Neural crest cell (in vitro differentiated cells): Measurements from ENCODE around the gene L1TD1. TPM values are rescaled to one million over a fixed set of nuclear protein-coding genes. Genes with fewer than 3 reads are reported as not detected.

Source experiments
- DNase-seq: peaks from one replicate; pipeline ENCODE4 v3.0.0; 2021; ENCODE audit warnings: low read depth, mixed read lengths, low spot score
- H3K27ac Mint-ChIP-seq: one replicate; pipeline ENCODE4 v1.8.0; 2021; ENCODE audit warnings: mild to moderate bottlenecking, mixed read lengths; ENCODE audit not compliant: unreplicated experiment
- H3K27me3 Mint-ChIP-seq: 2 replicates; pipeline ENCODE4 v1.8.0; 2021; ENCODE audit warnings: low read depth, mild to moderate bottlenecking, mixed read lengths
- H3K36me3 Mint-ChIP-seq: 2 replicates; pipeline ENCODE4 v1.8.0; 2021; ENCODE audit warnings: low read depth, mild to moderate bottlenecking, mixed read lengths
- H3K4me1 Mint-ChIP-seq: 2 replicates; pipeline ENCODE4 v1.8.0; 2021; ENCODE audit warnings: mixed read lengths
- H3K4me3 Mint-ChIP-seq: one replicate; pipeline ENCODE4 v1.8.0; 2021; ENCODE audit warnings: mild to moderate bottlenecking, mixed read lengths
- H3K9me3 Mint-ChIP-seq: 2 replicates; pipeline ENCODE4 v1.8.0; 2021; ENCODE audit warnings: mixed read lengths
- total RNA-seq: library from RNA; stranded (reverse); gene quantifications from 2 replicates; pipeline ENCODE4 v1.2.1, GENCODE V29; 2021
- TF ChIP-seq, protein P1 (sequence below): fragments of 200-600 bp; sonication (generic); conservative IDR thresholded peaks from 2 replicates; pipeline ENCODE4 v1.5.0; 2021; ENCODE audit warnings: antibody characterized with exemption, mild to moderate bottlenecking

The L1TD1 gene
- total RNA-seq, 1 donor from 2014 or later = 10.1 TPM

DNA sequence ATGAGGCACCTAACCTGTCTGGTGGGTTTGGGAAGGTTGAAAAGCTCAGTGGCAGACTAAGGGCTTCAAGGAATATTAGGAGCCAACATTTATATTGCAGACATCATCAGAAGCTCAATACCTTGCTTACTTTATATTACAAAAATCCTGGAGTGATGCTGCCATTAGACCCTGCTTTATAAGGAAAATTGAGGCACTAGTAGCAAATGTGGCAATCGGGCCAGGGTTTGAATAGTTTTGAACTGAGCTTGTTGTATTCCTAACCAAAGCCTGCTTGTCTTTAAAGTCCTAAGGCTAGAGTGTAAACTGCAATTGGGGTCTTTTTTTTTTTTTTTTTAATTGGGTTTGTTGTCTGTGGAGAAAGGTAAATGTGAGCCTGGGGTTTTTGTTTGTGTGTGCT lies 14.3 kb downstream of the L1TD1 start:
- no peaks in the 10 kb centered on the region for H3K27me3 Mint-ChIP-seq
- DNase-seq = no peak
- H3K4me3 Mint-ChIP-seq = no peak overlapping the region
- TF ChIP-seq, protein P1, sequence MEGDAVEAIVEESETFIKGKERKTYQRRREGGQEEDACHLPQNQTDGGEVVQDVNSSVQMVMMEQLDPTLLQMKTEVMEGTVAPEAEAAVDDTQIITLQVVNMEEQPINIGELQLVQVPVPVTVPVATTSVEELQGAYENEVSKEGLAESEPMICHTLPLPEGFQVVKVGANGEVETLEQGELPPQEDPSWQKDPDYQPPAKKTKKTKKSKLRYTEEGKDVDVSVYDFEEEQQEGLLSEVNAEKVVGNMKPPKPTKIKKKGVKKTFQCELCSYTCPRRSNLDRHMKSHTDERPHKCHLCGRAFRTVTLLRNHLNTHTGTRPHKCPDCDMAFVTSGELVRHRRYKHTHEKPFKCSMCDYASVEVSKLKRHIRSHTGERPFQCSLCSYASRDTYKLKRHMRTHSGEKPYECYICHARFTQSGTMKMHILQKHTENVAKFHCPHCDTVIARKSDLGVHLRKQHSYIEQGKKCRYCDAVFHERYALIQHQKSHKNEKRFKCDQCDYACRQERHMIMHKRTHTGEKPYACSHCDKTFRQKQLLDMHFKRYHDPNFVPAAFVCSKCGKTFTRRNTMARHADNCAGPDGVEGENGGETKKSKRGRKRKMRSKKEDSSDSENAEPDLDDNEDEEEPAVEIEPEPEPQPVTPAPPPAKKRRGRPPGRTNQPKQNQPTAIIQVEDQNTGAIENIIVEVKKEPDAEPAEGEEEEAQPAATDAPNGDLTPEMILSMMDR = no peak
- peaks cover 20% of the 10 kb centered on the region for H3K9me3 Mint-ChIP-seq
- no peak overlapping the region for H3K27ac Mint-ChIP-seq
- peaks cover 55% of the 10 kb centered on the region for H3K36me3 Mint-ChIP-seq
- H3K4me1 Mint-ChIP-seq = no peaks in the 10 kb centered on the region

DNA sequence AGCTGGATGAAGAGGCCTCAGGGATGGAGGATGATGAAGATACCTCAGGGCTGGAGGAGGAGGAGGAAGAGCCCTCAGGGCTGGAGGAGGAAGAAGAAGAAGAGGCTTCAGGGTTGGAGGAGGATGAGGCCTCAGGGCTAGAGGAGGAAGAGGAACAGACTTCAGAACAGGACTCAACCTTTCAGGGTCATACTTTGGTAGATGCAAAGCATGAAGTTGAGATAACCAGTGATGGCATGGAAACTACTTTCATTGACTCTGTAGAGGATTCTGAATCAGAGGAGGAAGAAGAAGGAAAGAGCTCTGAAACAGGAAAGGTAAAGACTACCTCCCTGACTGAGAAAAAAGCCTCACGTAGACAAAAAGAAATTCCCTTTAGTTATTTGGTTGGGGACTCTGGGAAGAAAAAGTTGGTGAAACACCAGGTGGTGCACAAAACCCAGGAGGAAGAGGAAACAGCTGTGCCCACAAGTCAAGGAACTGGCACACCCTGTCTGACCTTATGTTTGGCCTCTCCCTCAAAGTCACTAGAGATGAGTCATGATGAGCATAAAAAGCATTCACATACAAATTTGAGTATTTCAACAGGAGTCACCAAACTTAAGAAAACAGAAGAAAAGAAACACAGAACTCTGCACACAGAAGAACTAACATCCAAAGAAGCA lies 15.4 kb downstream of the L1TD1 start:
- TF ChIP-seq, protein P1 = no peak
- Mint-ChIP-seq H3K4me3 (no peak overlapping the region), H3K4me1 (no peaks in the 10 kb centered on the region), H3K9me3 (peaks cover 22% of the 10 kb centered on the region), H3K27ac (no peak overlapping the region), H3K27me3 (no peaks in the 10 kb centered on the region), H3K36me3 (peaks cover 53% of the 10 kb centered on the region)
- no peak for DNase-seq

DNA sequence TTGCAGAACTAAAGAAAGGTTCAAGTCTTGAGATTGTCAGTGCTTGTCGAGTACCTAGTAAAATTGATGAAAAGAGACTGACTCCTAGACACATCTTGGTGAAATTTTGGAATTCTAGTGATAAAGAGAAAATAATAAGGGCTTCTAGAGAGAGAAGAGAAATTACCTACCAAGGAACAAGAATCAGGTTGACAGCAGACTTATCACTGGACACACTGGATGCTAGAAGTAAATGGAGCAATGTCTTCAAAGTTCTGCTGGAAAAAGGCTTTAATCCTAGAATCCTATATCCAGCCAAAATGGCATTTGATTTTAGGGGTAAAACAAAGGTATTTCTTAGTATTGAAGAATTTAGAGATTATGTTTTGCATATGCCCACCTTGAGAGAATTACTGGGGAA lies 16.3 kb downstream of the L1TD1 start:
- no peak overlapping the region for H3K4me3 Mint-ChIP-seq
- no peak overlapping the region for H3K27ac Mint-ChIP-seq
- no peaks in the 10 kb centered on the region for H3K27me3 Mint-ChIP-seq
- H3K4me1 Mint-ChIP-seq = no peaks in the 10 kb centered on the region
- DNase-seq = no peak
- H3K36me3 Mint-ChIP-seq = peaks cover 50% of the 10 kb centered on the region
- TF ChIP-seq, protein P1 = no peak
- H3K9me3 Mint-ChIP-seq = peaks cover 22% of the 10 kb centered on the region

DNA sequence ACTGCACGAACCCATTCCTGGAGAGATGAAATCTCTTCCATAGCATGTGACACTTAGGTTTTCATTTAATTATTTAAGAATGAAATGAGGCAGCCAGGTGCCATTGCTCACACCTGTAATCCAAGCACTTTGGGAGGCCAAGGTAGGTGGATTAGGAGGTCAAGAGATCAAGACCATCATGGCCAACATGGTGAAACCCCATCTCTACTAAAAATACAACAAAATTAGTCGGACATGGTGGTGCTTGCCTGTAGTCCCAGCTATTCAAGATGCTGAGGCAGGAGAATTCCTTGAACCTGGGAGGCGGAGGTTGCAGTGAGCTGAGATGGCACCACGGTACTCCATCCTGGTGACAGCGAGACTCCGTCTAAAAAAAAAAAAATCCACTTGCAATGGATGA lies 17.8 kb downstream of the L1TD1 start:
- TF ChIP-seq, protein P1 = no peak
- DNase-seq = no peak
- Mint-ChIP-seq H3K4me1 (no peaks in the 10 kb centered on the region), H3K9me3 (peaks cover 22% of the 10 kb centered on the region), H3K36me3 (peaks cover 41% of the 10 kb centered on the region), H3K4me3 (no peak overlapping the region), H3K27me3 (no peaks in the 10 kb centered on the region), H3K27ac (no peak overlapping the region)

DNA sequence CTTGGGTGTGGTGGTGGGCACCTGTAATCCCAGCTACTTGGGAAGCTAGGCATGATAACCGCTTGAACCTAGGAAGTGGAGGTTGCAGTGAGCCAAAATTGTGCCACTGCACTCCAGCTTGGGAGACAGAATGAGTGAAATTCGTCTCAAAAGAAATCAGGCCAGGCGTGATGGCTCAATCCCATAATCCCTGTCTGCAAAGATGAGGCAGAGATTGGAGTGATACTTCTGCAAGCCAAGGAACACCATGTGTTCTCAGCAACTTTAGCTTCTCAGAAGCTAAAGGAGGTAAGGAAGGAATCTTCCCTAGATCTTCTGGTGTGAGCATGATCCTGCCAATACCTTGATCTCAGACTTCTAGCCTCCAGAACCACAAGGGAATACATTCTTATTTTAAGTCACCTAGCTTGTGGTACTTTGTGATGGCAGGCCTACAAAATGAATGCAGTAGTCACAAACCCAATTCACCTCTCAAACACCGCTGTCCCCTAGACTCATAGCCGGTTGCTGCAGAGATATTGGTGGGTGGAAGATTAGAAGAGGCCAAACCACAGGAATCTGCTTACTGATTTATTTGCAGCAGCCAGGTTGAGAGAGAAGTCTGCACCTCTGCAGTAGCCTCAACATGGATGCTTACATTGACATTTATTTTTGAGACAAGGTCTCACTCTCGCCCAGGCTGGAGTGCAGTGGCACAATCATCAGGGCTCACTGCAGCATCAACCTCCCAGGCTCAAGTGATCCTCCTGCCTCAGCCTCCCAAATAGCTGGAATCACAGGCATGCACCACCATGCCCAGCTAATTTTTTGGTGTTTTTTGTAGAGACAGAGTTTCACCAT lies 18.6 kb downstream of the L1TD1 start:
- Mint-ChIP-seq H3K27ac (no peak overlapping the region), H3K36me3 (peaks cover 38% of the 10 kb centered on the region), H3K4me3 (no peak overlapping the region), H3K4me1 (no peaks in the 10 kb centered on the region), H3K9me3 (peaks cover 22% of the 10 kb centered on the region), H3K27me3 (no peaks in the 10 kb centered on the region)
- TF ChIP-seq, protein P1 = no peak
- DNase-seq = no peak
